HUES48 (cell line): ENCODE measurements around the gene PMEPA1.

Source experiments
- H3K27ac ChIP-seq: one replicate; pipeline ENCODE4 v1.7.0; 2013; ENCODE audit warnings: low read depth, low read length, inconsistent platforms
- H3K27me3 ChIP-seq: 2 replicates; pipeline ENCODE4 v1.6.1; 2013; ENCODE audit warnings: mild to moderate bottlenecking, low read length; ENCODE audit not compliant: control insufficient read depth, insufficient read depth
- H3K36me3 ChIP-seq: 2 replicates; pipeline ENCODE4 v1.6.1; 2013; ENCODE audit warnings: low read length; ENCODE audit not compliant: control insufficient read depth, insufficient read depth
- H3K4me1 ChIP-seq: 2 replicates; pipeline ENCODE4 v1.6.1; 2013; ENCODE audit warnings: mild to moderate bottlenecking, low read length; ENCODE audit not compliant: control insufficient read depth, insufficient read depth
- H3K4me3 ChIP-seq: 2 replicates; pipeline ENCODE4 v1.5.1; 2013; ENCODE audit warnings: mild to moderate bottlenecking, low read depth, low read length
- H3K9ac ChIP-seq: 2 replicates; pipeline ENCODE4 v1.6.1; 2013; ENCODE audit warnings: mild to moderate bottlenecking, low read depth, low read length, moderate library complexity
- H3K9me3 ChIP-seq: 2 replicates; pipeline ENCODE4 v1.6.1; 2013; ENCODE audit warnings: low read length; ENCODE audit not compliant: control insufficient read depth, insufficient read depth

PMEPA1 gene

DNA sequence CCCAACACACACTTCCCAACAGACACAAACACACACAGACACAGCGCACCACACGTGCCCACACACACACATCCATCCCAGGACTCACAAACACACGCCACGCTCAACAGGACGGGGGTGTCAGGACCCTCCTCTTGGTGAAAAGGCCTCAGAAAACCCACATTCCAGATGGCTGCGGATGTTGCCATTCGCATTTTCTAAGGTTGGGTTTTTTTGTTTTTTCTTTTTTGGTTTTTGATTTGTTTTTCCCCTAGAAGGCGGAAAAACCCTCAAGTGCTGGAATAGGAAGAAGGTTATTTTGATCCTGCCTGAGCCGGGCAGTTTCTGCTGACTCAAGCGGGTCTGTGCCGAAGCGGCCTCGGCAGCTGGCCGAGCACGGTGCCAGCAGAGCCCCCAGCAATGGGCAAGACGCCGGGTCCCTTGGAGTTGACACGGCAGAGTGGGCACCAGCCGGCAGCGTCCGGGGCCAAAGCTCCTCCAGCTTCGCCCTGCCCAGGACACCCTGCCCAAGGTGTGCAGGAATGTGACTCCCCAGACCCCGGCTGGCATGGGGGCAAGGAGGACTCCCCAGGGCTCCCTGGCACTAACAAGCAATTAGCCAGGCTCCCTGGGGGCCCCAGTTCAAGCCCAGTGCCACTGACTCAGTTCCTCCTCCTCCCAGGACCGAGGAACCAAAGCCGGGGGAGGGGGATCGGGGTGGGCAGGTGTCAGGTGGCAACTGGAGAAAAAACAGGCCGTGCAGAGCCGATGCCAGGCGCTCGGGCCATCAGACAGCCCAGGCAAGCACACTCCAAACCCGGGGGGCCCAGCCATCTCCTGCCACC lies 48.7 kb downstream of the PMEPA1 start:
- Histone ChIP-seq H3K9me3 (no peaks in the 10 kb centered on the region), H3K9ac (no peak overlapping the region), H3K36me3 (peaks cover 30% of the 10 kb centered on the region; the same call in 1 of the 2 replicates), H3K27ac (no peak overlapping the region), H3K4me1 (peaks cover 3% of the 10 kb centered on the region; the same call in 1 of the 2 replicates), H3K4me3 (no peak overlapping the region), H3K27me3 (no peaks in the 10 kb centered on the region)

DNA sequence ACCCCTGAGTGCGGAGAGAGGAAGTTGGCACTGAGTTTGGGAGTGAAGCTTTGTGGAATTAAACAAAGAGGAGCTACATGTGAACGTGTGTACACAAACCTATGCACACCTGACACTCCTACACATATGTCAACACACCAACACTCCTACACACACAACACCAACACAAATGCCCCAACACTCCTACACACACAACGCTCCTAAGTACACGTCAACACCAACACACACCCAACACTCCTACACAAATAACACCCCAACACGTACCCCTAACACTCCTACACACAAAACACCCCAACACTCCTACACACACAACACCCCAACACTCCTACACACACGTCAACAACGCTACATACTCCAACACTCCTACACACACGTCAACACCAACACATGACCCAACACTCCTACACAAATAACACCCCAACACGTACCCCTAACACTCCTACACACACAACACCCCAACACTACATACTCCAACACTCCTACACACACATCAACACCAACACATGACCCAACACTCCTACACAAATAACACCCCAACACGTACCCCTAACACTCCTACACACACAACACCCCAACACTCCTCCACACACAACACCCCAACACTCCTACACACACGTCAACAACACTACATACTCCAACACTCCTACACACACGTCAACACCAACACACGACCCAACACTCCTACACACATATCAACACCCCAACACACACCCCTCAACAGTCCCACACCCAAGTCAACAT lies 49.5 kb downstream of the PMEPA1 start:
- Histone ChIP-seq H3K27ac (no peak overlapping the region), H3K9me3 (no peaks in the 10 kb centered on the region)

DNA sequence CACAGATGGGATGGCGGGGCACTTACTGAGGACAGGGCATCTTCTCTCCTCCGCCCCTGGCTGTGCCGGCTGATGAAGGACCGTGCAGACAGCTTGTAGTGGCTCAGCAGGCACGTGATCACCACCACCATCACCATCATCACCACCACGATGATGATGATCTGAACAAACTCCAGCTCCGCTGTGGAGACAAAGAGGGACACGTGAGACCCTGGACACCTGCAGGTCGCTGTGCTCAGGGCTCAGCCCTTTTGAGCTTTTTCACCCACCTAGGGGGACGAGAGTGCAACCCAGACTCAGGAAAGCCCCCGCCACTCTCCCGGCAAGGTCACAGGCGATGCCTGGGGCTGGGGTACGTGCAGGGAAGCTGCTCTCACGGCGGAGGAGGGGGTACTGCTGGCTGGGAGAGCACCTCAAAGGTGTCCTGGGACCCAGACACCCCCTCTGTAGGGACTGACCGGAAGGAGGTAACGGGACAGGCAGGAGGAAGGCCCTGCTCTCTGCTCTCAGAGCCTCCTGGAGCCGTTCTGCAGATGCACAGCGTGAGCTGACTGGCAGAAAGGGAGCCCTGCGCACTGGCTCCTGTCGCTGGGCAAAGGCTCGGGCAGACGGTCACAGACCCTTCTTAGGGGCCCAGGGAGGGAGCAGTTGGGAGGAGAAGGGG lies 50.2 kb downstream of the PMEPA1 start:
- no peak overlapping the region for H3K4me3 ChIP-seq
- peaks cover 30% of the 10 kb centered on the region; the same call in 1 of the 2 replicates for H3K36me3 ChIP-seq
- peaks cover 5% of the 10 kb centered on the region; the same call in 1 of the 2 replicates for H3K4me1 ChIP-seq
- no peak overlapping the region for H3K27ac ChIP-seq
- H3K27me3 ChIP-seq: no peaks in the 10 kb centered on the region
- H3K9ac ChIP-seq: no peak overlapping the region
- no peaks in the 10 kb centered on the region for H3K9me3 ChIP-seq

More for the DNA sequence above, 49.5 kb downstream of the PMEPA1 start:
- H3K4me1 ChIP-seq: peaks cover 3% of the 10 kb centered on the region; the same call in 1 of the 2 replicates
- no peak overlapping the region for H3K4me3 ChIP-seq
- H3K36me3 ChIP-seq: peaks cover 30% of the 10 kb centered on the region; the same call in 1 of the 2 replicates
- H3K9ac ChIP-seq: no peak overlapping the region
- no peaks in the 10 kb centered on the region for H3K27me3 ChIP-seq

DNA sequence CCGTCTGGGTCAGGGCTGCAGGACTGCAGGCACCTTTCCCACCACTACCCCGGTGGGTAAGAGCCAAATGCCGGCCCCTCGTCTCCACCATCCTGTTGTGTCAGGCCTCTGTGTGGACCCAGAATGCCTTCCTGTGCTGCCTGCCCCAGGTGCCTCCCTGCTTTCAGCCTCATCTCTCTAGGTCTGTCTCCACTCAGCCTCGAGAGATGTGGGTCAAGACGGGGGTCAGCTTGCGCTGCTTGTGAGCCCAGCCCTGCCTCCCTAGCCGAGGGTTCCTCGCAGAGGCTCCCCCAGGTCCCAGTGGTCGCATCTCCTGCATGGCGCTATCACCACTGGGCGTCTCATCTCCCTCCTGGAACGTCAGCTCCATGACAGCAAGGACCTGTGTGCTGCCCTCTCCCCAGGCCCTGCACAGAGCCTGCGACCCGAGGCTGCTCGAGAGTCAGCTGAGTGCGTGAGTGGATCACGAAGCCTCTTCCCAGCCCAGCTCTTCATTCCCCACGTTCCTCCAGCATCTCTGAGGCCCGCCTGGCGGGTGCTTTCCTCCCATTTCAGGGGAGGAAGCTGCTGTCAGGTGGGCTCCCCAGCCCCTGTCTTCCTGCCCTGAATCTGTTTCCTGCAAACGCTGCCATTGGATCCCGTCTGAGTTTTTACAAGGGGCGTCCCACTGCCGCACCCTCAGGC lies 50.8 kb downstream of the PMEPA1 start:
- Histone ChIP-seq H3K9me3 (no peaks in the 10 kb centered on the region), H3K4me1 (peaks cover 8% of the 10 kb centered on the region; the same call in 1 of the 2 replicates), H3K27ac (no peak overlapping the region), H3K9ac (no peak overlapping the region), H3K4me3 (no peak overlapping the region), H3K36me3 (peaks cover 30% of the 10 kb centered on the region; the same call in 1 of the 2 replicates), H3K27me3 (no peaks in the 10 kb centered on the region)

DNA sequence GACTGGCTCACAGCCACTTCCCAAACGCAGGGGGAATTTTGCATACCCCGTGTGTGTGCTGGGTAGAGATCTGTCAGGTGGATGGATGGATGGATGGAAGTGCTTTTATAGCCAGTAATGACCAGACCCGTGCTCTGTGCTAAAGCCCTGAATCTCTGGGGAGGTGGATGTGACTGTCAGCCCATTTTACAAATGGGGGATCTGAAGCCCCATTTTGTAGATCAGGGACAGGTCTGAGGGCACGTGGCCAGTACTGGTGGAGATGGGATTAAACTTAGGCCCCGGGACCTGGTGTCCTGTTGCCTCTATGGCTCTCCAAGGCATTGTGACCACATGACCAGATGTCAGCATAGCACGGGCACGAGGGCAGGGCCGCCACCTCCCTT lies 51.4 kb downstream of the PMEPA1 start:
- Histone ChIP-seq H3K9me3 (no peaks in the 10 kb centered on the region), H3K27me3 (no peaks in the 10 kb centered on the region), H3K36me3 (peaks cover 33% of the 10 kb centered on the region; the same call in 1 of the 2 replicates), H3K27ac (no peak overlapping the region), H3K4me1 (peaks cover 8% of the 10 kb centered on the region; the same call in 1 of the 2 replicates), H3K9ac (no peak overlapping the region), H3K4me3 (no peak overlapping the region)

DNA sequence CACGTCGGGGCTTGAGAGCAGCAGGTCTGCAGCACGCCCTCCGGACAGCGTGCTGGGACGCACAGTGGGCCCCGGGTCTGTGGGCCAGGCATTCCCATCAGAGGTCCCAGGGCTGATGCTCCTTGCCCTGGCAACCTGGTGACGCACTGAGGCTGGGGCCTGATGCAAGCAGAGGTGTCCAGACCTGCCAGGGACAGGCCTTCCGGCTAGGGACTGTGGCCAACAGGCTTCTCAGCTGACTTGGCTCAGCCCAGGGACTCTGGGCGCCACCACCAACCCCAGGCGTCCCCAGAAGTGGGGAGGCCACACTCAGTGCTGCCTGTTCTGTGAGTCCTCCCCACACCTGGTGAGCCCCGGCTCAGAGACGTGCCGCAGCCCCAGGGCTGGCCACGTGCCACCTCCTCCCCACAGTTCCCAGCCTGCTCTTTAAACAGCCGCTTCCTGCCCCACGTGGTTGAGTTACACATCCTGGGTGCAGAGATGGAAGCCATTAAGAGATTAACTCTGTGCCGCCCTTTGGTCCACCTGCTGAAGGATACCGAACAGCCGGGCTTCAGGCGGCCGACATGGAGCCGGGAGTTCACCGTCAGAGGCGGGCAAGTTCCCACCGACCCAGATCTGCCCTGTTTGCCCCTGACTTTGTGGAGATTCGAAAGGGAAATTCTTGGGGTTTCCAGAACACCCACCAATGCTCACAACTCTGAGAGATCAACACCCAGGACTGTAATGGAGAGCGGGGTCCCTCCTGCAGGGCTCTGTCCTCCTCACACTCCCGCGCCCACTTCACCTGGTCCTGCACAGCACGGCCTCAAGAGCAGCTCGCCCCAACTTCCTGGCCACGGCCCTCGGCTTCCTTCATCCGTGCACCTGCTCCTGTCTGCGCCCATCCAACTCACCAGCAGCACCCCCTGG lies 52.0 kb downstream of the PMEPA1 start:
- no peak overlapping the region for H3K9ac ChIP-seq
- H3K4me3 ChIP-seq: no peak overlapping the region
- no peaks in the 10 kb centered on the region for H3K9me3 ChIP-seq
- peaks cover 5% of the 10 kb centered on the region; the same call in 1 of the 2 replicates for H3K4me1 ChIP-seq
- H3K27me3 ChIP-seq: no peaks in the 10 kb centered on the region
- H3K27ac ChIP-seq: no peak overlapping the region
- H3K36me3 ChIP-seq: peaks cover 37% of the 10 kb centered on the region; the same call in 1 of the 2 replicates

DNA sequence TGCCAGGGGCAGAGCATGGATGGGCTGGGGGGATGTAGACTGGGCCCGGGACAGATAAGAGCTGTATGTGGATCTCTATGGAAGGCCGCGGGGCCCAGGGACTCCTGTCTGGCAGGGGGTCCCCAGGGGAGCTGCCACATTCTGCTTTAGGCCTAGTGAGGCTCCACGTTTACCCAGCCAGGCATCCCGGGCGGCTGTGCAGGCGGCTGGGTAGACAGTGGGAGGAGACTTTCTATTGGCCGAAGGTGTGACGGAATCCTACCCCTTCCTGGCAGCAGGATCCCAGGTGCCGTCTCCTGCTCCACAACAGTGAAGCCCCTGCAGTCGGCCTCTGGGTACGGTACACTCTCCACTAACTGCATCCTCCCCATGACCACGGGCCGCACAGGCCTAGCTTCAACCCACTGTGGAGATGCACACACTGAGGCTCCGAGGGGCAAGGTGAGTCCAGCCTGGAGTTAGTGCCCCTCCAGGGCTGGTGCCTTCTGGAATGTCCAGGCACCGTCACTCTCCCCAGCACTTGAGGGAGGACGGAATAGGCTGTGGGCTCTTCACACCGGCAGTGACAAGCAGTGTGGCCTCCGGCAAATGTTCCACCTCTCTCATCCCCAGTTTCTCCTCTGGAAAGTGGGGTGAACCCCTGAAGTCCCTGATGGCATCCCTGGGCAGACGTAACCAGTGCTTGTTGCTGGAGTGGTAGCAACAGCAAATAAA lies 52.8 kb downstream of the PMEPA1 start:
- H3K9ac ChIP-seq: no peak overlapping the region
- no peaks in the 10 kb centered on the region for H3K9me3 ChIP-seq
- H3K27ac ChIP-seq: no peak overlapping the region
- H3K27me3 ChIP-seq: no peaks in the 10 kb centered on the region
- H3K4me1 ChIP-seq: peaks cover 4% of the 10 kb centered on the region; the same call in 1 of the 2 replicates
- peaks cover 45% of the 10 kb centered on the region for H3K36me3 ChIP-seq
- H3K4me3 ChIP-seq: no peak overlapping the region

DNA sequence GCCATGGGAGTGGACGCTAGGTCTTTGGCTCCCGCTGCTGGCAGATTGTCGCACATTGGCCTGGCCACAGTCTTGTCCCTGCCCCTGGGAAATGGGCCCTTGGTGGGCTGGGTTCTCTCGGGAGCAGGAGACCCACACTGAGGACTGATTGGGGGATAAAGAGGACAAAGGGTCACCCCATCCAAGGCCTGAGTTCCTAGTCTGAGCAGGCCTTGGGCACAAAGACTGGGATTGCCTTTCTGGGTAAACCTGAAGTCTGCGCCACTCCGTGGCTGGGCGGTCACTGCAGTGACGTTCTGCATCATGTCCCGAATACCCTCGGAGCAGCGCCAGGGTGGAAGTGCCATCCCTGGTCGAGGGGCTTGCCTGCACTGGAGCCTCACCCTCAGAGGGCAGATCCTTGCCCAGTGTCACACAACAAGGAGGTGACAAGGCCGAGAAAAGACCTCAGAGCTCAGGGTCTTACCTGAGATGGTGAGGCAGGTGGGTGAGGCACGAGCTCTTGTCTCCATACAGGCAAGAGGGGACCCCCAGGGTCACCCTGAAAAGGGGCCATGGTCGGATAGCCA lies 53.5 kb downstream of the PMEPA1 start:
- Histone ChIP-seq H3K4me1 (peaks cover 4% of the 10 kb centered on the region; the same call in 1 of the 2 replicates), H3K36me3 (peaks cover 48% of the 10 kb centered on the region), H3K9ac (no peak overlapping the region), H3K27me3 (no peaks in the 10 kb centered on the region), H3K4me3 (no peak overlapping the region), H3K9me3 (no peaks in the 10 kb centered on the region), H3K27ac (no peak overlapping the region)

DNA sequence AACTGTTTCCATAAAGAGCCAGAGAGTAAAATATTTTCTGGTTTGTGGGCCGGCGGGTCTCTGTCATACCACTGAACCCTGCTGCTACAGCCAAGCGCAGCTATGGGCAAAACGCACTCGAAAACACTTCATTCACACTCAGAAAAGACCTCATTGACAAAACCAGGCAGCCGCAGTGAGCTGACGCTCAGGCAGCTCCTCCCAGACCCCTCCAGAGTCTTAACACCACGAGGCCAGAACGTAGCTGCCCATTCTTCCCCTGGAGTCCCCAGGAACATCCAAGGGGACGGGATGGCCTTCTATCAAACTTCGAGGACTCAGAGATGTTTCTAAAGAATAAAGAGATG lies 54.0 kb downstream of the PMEPA1 start:
- H3K4me3 ChIP-seq: no peak overlapping the region
- no peaks in the 10 kb centered on the region for H3K9me3 ChIP-seq
- no peaks in the 10 kb centered on the region for H3K27me3 ChIP-seq
- peaks cover 53% of the 10 kb centered on the region for H3K36me3 ChIP-seq
- H3K27ac ChIP-seq: no peak overlapping the region
- peaks cover 4% of the 10 kb centered on the region; the same call in 1 of the 2 replicates for H3K4me1 ChIP-seq
- H3K9ac ChIP-seq: no peak overlapping the region
